Mammary epithelial cell (primary cell): ENCODE data around the gene GMCL1.

Experiments used
- CTCF ChIP-seq, 2 donors: IDR thresholded peaks in 1 of 2; conservative IDR thresholded peaks in 1 of 2; 2 replicates each; pipeline ENCODE4 v1.5.1; 2011 to 2012; ENCODE audit warnings: inconsistent platforms in 2 of 2, low read length in 2 of 2, mild to moderate bottlenecking in 2 of 2, control low read depth in 1 of 2, low read depth in 1 of 2; ENCODE audit not compliant: insufficient read depth in 1 of 2; ENCODE audit errors: extremely low read depth in 1 of 2
- EZH2 ChIP-seq: IDR thresholded peaks from 2 replicates; pipeline ENCODE4 v1.6.1; 2012; ENCODE audit warnings: low read length, inconsistent platforms, borderline replicate concordance

DNA sequence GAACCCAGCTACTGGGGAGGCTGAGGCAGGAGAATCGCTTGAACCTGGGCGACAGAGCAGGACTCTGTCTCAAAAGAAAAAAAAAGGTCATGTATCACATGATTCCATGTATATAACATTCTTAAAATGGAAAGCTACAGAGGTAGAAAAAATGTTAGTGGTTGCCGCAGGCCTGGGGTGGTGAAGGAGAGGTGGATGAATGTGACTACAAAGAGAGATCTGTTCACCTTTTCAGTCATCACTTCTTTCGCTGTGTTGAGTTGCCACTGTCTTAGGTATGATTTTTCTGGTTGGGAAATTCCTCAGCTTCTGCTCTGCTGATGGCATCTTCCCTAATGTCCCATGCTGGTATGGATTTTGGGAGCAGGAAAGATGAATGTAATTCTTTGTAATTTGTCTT lies 59.0 kb downstream of the GMCL1 start:
- TF ChIP-seq CTCF (conservative IDR thresholded peaks at IDR 0.05 in 1 of 2, IDR thresholded peaks at IDR 0.05 in 1 of 2; ENCODE audit: extremely low read depth in 1 of 2, insufficient read depth in 1 of 2, low read depth in 1 of 2, low read length in 2 of 2): no peak
- no peak for TF ChIP-seq EZH2
